AG09319 (cell line): ENCODE data around the gene GLIS2.

ENCODE experiments used
- DNase-seq: peaks from one replicate; pipeline ENCODE4 v3.0.0-alpha.2; 2010; ENCODE audit warnings: low read depth; ENCODE audit errors: extremely low read depth
- CTCF ChIP-seq: IDR thresholded peaks from 2 replicates; pipeline ENCODE4 v1.5.1; 2011; ENCODE audit warnings: low read depth, mild to moderate bottlenecking, inconsistent platforms, low read length, moderate library complexity

The GLIS2 gene

GRCh38 chr16:4317532-4318450, 1.9 kb downstream of the GLIS2 start:
- no peak for DNase-seq
- no peak for TF ChIP-seq CTCF

GRCh38 chr16:4318451-4318910, 2.6 kb downstream of the GLIS2 start:
- TF ChIP-seq CTCF: no peak
- no peak for DNase-seq

GRCh38 chr16:4318967-4319366, 3.1 kb downstream of the GLIS2 start:
- TF ChIP-seq CTCF: no peak
- DNase-seq: no peak

GRCh38 chr16:4319454-4320421, 3.9 kb downstream of the GLIS2 start:
- no peak for DNase-seq
- no peak for TF ChIP-seq CTCF

GRCh38 chr16:4320571-4321137, 4.8 kb downstream of the GLIS2 start:
- no peak for TF ChIP-seq CTCF
- DNase-seq: no peak

DNA sequence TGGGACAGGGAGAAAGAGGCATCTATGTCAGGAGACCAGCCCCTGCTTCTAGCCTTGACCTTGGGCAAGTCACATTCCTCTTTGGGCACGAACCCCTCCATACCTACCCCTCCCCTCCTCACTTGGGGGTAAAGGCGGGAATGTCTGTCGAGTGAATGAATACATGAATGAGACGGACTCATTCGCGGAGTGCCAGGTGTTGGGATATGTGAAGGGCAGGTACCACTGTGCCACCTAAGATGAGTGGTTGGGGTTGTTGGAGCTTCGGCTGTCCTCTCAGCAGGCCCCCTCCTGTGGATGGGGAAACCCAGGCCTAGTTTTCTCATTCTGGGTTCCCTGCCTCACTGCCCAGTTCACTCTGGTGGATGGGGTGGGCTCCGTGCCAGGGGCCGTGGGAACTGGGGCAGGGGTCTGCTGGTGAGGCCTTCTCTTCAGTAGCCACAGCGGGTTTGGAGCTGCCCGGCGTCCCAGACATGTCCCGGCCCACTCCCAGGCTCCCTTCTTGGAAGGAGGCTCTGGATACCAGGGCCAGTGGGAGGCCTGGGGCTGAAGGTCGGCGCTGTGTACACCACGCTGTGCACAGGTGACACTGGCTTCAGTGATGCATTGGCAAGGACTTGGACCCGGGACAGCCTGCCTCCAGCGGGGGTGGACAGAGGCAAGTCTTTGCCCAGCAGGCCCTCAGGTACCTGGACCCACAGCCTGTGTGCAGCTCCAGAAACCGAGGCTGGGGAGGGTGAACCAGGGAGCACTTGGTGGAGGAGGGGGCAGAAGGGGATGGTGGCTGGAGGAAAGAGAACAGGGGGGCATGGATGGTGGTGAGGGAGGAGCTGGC, 5.6 kb downstream of the GLIS2 start:
- TF ChIP-seq CTCF: no peak

More for the DNA sequence above, 5.6 kb downstream of the GLIS2 start:
- no peak for DNase-seq
